Vagina (tissue), 2 donors: ENCODE data around the gene CACNA1D.

Experiments used
- POLR2AphosphoS5 ChIP-seq, 2 donors: sonication (generic); formaldehyde crosslinking; IDR thresholded peaks; one replicate each; pipeline ENCODE4 v1.9.0; 2017; ENCODE audit warnings: antibody characterized with exemption in 2 of 2, mild to moderate bottlenecking in 2 of 2, low read depth in 1 of 2; ENCODE audit not compliant: insufficient read depth in 1 of 2
- TF ChIP-seq, protein P1 (sequence below), 3 experiments: fragments of 450-650 bp in 2 of 3; fragments of 200-600 bp in 1 of 3; sonication (generic) in 1 of 3; IDR thresholded peaks; one replicate each; pipeline ENCODE4 v1.5.1; 2017 to 2019; ENCODE audit warnings: antibody characterized with exemption in 3 of 3, mild to moderate bottlenecking in 2 of 3, moderate library complexity in 2 of 3

DNA sequence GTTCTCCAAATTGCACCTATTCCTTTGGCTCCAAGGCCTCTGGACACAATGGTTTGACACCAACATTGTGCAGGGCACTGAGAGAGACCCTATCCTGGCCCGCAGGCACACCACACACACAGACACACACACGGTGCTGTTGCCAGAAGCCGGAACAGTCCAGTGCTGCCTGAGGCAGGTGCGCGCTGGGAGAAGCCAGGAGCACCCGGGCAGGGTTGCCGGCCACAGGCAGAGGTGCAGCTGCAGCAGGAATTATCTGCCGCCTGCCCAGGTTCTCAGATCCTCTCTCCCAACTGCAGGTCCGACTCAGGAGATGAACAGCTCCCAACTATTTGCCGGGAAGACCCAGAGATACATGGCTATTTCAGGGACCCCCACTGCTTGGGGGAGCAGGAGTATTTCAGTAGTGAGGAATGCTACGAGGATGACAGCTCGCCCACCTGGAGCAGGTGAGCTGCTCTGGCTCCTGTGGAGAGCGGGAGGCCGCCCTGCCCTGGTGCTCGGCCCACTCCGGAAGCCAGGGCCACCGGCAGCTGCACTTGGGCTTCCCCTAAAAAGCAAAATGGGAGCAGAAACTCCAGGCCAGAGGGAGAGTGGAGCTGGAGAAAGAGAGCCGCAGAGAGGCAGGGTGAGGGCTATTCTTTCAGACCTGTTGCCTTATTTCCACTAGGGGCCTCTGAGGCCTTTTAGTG, 308.9 kb downstream of the CACNA1D start:
- TF ChIP-seq POLR2AphosphoS5 (IDR thresholded peaks at IDR 0.05; ENCODE audit: insufficient read depth in 1 of 2, low read depth in 1 of 2): no peak
- TF ChIP-seq, protein P1, sequence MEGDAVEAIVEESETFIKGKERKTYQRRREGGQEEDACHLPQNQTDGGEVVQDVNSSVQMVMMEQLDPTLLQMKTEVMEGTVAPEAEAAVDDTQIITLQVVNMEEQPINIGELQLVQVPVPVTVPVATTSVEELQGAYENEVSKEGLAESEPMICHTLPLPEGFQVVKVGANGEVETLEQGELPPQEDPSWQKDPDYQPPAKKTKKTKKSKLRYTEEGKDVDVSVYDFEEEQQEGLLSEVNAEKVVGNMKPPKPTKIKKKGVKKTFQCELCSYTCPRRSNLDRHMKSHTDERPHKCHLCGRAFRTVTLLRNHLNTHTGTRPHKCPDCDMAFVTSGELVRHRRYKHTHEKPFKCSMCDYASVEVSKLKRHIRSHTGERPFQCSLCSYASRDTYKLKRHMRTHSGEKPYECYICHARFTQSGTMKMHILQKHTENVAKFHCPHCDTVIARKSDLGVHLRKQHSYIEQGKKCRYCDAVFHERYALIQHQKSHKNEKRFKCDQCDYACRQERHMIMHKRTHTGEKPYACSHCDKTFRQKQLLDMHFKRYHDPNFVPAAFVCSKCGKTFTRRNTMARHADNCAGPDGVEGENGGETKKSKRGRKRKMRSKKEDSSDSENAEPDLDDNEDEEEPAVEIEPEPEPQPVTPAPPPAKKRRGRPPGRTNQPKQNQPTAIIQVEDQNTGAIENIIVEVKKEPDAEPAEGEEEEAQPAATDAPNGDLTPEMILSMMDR (IDR thresholded peaks at IDR 0.05): no peak
